ENCODE data around the gene LTA.
A peak's percentile ranks its signal among the peaks of the same experiment; 100 is the strongest.
"Not testable (repeated sequence)": the region's sequence is repeated elsewhere in the genome, so short reads cannot be mapped to it uniquely, and the experiment has no call there.

Gene LTA

GRCh38 chr6:31586599-31587281, 14.7 kb downstream of the LTA start:
- DNase-seq (ENCODE audit: low spot score): no peak

- no peak for DNase-seq (ENCODE audit: low spot score)
Observed at GRCh38 chr6:31587791-31588777, 16.0 kb downstream of the LTA start.

DNA sequence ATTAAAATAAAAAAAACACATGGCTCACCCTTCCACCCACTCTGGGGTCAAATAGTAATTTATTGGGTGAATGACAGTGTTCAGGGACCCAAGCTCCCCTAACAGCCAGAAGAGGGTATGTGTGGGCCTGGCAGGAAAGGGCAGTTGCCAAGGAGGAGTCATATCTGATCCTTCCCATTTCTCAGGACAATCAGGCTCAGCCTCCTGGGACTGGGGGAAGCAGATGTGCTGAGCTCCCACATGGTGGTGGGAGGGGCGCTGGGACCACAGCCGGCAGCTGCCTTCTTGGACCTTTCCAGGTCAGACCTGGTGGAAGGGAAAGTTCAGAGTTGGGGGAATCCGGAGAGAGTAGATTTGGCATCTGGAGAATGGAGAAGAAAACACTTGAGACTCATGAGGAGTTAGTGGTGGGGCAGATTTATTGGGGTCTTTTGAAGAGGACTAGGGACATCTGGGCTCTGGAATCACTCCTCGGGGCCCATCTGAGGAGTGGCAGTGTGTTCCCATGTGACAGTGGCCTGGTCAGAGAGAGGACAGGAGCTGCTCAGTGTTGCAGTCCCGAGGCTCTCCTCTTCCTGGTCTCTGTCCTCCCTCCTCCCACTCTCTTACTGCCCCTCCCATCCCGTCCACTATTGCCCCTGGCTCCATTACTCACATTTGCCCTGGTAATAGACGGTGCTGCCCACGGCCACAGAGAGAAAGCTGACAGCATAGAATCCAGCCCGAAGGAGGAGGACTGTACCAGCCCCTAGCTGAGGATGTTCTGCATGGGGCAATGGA, 17.0 kb downstream of the LTA start:
- DNase-seq (ENCODE audit: low spot score): no peak

GRCh38 chr6:31590691-31591090, 18.6 kb downstream of the LTA start:
- DNase-seq (ENCODE audit: low spot score): not testable (repeated sequence)

- no peak for DNase-seq (ENCODE audit: low spot score)
Observed at GRCh38 chr6:31592396-31592771, 20.3 kb downstream of the LTA start.

DNA sequence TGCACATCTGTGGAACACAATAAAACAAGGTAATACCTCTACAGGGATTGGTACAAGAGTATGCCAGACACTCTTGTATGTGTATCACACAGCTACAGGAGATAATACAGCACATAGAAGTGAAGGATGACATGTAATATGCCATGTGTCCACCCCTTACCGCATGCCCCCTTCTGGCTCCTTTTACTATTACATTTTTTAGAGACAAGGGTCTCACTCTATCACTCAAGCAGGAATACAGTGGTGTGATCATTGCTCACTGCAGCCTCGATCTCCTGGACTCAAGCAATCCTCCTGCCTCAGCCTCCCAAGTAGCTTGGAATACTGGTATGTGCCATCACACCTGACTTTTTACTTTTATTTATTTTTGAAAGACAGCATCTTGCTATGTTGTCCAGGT, 24.9 kb downstream of the LTA start:
- DNase-seq (ENCODE audit: low spot score): peak; percentile 66

- no peak for DNase-seq (ENCODE audit: low spot score)
Observed at GRCh38 chr6:31607317-31607716, 35.2 kb downstream of the LTA start.

GRCh38 chr6:31609519-31610406, 37.7 kb downstream of the LTA start:
- no peak for DNase-seq (ENCODE audit: low spot score)

DNA sequence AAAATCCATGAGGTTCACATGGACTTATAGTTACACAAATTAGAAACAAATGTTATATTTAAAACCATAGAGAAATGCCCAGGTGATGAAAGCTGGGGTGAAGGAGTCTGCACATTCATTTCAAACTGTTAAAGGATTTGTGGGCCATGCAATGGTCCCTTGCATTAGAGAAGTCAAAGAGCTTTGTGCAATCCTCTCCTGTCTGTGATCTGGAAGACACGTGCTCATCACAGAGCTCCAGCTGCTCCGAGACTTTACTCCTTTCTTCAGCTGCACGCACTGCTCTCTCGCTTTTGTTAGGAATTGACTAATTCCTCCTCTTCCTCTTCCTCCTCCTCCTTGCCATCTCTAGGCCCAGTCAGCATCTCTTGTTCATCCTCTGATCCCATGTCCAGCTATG, 38.9 kb downstream of the LTA start:
- no peak for DNase-seq (ENCODE audit: low spot score)

GRCh38 chr6:31614075-31614619, 42.1 kb downstream of the LTA start:
- no peak for DNase-seq (ENCODE audit: low spot score)

DNA sequence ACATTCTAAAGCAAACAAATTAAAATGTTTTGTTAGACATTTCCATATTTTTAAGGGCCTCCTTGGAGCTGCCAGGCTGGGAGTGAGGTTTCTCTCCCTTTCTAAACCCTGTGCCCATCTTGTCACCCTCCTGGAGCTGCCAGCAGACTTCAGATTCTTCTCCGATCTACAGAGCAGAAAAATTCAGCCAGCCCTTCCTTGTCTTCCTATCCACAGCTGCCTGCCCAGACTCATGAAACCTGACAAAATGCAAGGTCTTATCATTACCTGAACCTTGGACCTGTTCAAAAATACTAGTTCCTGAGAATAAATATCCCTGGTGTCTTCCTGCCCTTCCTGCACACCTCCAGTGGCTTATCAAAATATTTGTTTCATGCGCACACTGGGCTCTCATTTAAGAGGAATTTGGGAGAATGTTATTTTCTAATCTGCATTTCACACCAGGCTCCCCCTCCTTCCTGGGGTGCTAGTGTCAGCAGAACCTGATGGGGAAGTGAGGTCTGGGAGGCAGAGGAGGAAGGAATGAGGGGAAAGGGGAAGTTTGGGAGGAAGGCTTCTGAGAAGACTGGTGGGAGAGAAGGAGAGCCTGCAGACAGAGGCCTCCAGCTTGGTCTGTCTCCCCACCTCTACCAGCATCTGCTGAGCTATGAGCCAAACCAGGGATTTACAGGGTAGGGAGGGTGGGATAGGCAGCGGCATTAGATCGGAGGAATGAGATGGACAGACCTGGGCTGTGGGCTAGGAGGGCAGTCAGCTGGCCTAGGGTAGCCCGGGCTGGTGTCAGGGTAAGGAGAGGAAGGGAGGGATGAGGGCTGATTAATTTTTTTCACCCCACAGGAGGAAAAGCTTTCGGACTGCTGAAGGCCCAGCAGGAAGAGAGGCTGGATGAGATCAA, 42.8 kb downstream of the LTA start, which contains the start of gene AIF1:
AIF1 (plus strand) TSS at position 551 of the 895 bp plus-strand sequence; CDS start at position 647, 96 bp downstream.
- DNase-seq (ENCODE audit: low spot score): no peak

DNA sequence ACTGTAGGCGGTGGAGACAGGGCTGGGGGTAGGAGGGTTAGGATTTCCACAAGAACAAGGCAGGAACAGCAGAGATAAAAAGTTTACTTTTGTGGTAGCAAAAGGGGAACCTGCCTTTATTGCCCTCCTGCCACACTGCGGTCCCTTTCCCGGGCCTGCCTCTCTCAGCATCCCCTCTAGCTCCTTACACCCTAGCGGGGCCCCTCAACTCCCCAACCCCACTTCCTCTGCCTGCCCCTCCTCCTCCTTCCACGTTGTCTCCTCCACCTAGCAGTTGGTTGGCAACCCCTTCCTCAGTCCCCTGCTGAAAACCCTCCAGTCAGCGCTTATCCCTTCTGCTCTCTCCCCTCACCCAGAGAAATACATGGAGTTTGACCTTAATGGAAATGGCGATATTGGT, 43.7 kb downstream of the LTA start:
- no peak for DNase-seq (ENCODE audit: low spot score)

DNA sequence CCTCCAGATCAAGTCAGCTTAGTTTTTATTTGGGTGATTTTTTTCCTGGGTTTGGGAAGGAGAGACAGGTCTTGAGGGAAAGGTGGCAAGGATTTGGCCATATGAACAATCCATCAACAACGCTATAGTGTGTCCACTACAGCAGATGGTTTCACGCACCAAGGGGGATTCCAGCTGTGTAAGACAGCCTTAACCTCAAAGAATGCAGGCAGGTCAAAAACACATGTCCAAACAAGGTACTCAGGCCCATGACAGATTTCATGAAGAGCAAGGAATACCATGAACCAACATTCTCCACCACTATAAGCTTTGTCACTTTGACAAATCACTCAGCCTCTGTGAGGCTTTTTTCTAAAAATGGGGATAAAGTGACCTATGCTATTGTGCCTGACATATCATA, 44.9 kb downstream of the LTA start:
- no peak for DNase-seq (ENCODE audit: low spot score)

- peak; percentile 99 for DNase-seq (ENCODE audit: low spot score)
Observed at GRCh38 chr6:31619805-31620585, 47.9 kb downstream of the LTA start.

DNA sequence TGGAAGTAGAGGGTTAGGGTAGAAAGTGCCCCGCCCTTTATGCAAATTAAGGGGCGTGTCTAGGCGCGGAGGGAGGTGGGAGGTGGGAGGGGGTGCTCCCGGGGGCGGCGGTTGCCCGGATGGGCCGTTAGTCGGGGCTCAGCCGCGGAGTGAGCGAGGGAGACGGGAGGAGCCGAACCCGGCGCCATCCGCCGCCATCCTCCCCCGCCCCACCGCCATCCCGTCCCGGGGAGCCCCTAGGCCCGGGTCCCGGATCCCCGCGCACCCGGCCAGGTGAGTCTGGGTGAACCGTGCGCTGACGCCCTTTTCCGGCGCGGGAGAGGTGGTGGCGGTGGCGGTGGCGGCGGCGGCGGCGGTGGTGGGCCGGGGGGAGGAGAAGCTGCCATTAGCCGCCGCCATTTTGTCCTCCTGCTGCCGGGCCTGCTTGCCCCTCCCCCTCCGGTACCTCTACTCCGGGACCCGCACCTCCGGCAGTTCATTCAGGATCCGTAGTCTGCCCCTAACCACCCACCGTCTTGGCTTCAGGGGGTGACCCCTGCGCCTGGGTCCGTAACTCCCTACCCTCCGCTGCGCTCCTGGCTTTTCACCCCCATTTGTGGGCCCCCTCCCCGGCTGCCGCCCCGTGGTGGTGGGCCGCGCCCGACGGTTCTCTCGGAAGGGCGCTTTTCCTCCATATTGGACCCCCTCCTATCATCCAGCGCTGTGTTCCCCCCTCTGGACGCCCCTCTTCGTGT, 48.7 kb downstream of the LTA start, which contains the start of gene PRRC2A:
PRRC2A (plus strand) TSS at position 130 of the 734 bp plus-strand sequence. CDS start 2,075 bp downstream, outside the sequence.
- DNase-seq (ENCODE audit: low spot score): peak; percentile 76

GRCh38 chr6:31621320-31621939, 49.3 kb downstream of the LTA start:
- no peak for DNase-seq (ENCODE audit: low spot score)

DNA sequence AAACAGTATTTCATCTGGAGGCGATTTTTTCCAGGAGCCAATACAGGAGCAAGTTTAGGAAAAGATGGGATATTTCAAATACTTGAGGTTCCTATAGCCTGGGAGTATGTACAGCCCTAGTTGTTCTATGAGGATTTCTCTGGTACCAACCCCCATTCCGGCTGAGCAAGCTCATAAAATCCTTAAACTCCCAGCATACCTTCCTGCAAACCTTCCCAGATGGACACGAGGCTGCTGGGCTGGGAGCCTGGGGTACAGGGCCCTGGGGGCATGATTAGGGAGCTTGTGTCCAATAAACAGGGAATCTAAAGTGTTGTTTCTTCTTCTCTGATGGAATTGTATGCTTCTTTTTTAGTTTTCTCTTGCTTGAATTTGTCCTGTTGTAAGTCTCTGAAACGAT, 49.9 kb downstream of the LTA start:
- DNase-seq (ENCODE audit: low spot score): no peak

DNA sequence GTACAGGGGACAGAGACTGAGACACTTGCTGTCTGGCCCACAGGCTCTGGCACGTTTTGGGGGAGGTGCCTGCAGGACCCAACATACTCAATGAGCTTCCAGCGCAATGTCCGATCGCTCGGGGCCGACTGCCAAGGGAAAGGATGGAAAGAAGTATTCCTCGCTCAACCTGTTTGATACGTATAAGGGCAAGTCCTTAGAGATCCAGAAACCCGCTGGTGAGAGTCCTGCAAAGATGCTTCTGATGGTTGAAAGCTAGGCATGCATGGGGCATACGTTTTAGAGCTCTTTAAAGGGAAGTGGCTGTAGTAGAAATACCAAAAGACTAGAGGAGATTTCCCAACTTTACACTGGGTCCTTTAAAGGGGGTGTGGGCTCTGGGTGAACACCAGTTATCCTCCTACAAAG, 50.6 kb downstream of the LTA start:
- DNase-seq (ENCODE audit: low spot score): no peak

All from RKO (cell line).